OCI-LY7 (cell line): Measurements from ENCODE around the gene ARHGEF26. TPM values are rescaled to one million over a fixed set of nuclear protein-coding genes. Genes with fewer than 3 reads are reported as not detected.
A peak's percentile ranks its signal among the peaks of the same experiment; 100 is the strongest.

Source experiments
- BruUV-seq: library from RNA; stranded (reverse); fragments of 400-500 nt; replicated peaks from 2 replicates; lab custom pipeline; 2021; lab: Mats Ljungman, UMichigan
- CTCF ChIA-PET: fragments of 300-600 bp; sonication (Branson Sonifier 250); formaldehyde crosslinking; loops from one replicate; lab custom pipeline; 2022; ENCODE audit warnings: antibody characterized with exemption; ENCODE audit not compliant: unreplicated experiment; lab: Charles Lee
- POLR2A ChIA-PET: fragments of 300-600 bp; sonication (Branson Sonifier 250); formaldehyde crosslinking; loops from one replicate; lab custom pipeline; 2022; ENCODE audit warnings: antibody characterized with exemption; lab: Charles Lee
- DNase-seq: peaks from one replicate; pipeline ENCODE4 v3.0.0-alpha.2; 2015; ENCODE audit warnings: low spot score
- H2AFZ ChIP-seq: fragments of 200-600 bp; sonication (generic), shearing (Covaris generic); 2 replicates; pipeline ENCODE4 v1.6.1; 2014; ENCODE audit warnings: mild to moderate bottlenecking, antibody characterized with exemption, low read length, moderate library complexity
- H3K27ac ChIP-seq: fragments of 200-600 bp; sonication (generic); 2 replicates; pipeline ENCODE4 v1.5.1; 2014; ENCODE audit warnings: mixed run types, low read depth, mild to moderate bottlenecking, moderate library complexity, low read length, inconsistent platforms; ENCODE audit not compliant: poor library complexity, severe bottlenecking
- H3K36me3 ChIP-seq: fragments of 200-600 bp; sonication (generic); 2 replicates; pipeline ENCODE4 v1.6.1; 2014; ENCODE audit warnings: mild to moderate bottlenecking, antibody characterized with exemption, low read length, moderate library complexity, mixed read lengths; ENCODE audit not compliant: insufficient read depth
- H3K4me1 ChIP-seq: fragments of 200-600 bp; sonication (generic); 2 replicates; pipeline ENCODE4 v1.5.1; 2014; ENCODE audit warnings: mild to moderate bottlenecking, low read length; ENCODE audit not compliant: insufficient read depth, poor library complexity, severe bottlenecking
- H3K4me2 ChIP-seq: fragments of 200-600 bp; sonication (generic); 2 replicates; pipeline ENCODE4 v1.6.1; 2014; ENCODE audit warnings: mild to moderate bottlenecking, low read length
- H3K4me3 ChIP-seq: fragments of 200-600 bp; sonication (generic); 2 replicates; pipeline ENCODE4 v1.5.1; 2014; ENCODE audit warnings: mild to moderate bottlenecking, low read depth, low read length; ENCODE audit not compliant: poor library complexity, severe bottlenecking
- H3K79me2 ChIP-seq: fragments of 200-600 bp; sonication (generic); 2 replicates; pipeline ENCODE4 v1.6.1; 2016; ENCODE audit warnings: low read depth, mild to moderate bottlenecking, low read length, moderate library complexity, mixed read lengths; ENCODE audit not compliant: insufficient read depth
- H3K9me2 ChIP-seq: fragments of 200-600 bp; sonication (generic); 2 replicates; pipeline ENCODE4 v1.6.1; 2016; ENCODE audit warnings: mild to moderate bottlenecking, low read length, mixed read lengths; ENCODE audit not compliant: insufficient read depth
- H3K9me3 ChIP-seq: fragments of 200-600 bp; sonication (generic); 2 replicates; pipeline ENCODE4 v1.6.1; 2014; ENCODE audit warnings: mild to moderate bottlenecking, mixed run types, low read length, mixed read lengths
- H4K20me1 ChIP-seq: fragments of 200-600 bp; sonication (generic); 2 replicates; pipeline ENCODE4 v1.6.1; 2014; ENCODE audit warnings: mild to moderate bottlenecking, antibody characterized with exemption, low read length, moderate library complexity, mixed read lengths; ENCODE audit not compliant: insufficient read depth
- EZH2phosphoT487 ChIP-seq: fragments of 200-600 bp; sonication (generic); IDR thresholded peaks from 2 replicates; pipeline ENCODE4 v1.6.1; 2018; ENCODE audit warnings: low read depth, borderline replicate concordance, mild to moderate bottlenecking, mixed run types, antibody characterized with exemption, low read length, moderate library complexity, mixed read lengths
- intact Hi-C: fragments of 100-400 bp; cut with micrococcal nuclease; formaldehyde crosslinking; loops from one replicate; pipeline ENCODE4 v1.10.0; 2022; ENCODE audit not compliant: unreplicated experiment
- total RNA-seq, 2 experiments: library from RNA; depleted of rRNA in 1 of 2; stranded (reverse); fragments of >200 nt in 1 of 2; shearing (Covaris generic) in 1 of 2; gene quantifications; 2 replicates each; pipeline ENCODE4 v1.2.3, GENCODE V29; 2014 to 2022
- TF ChIP-seq, protein P1 (sequence below): fragments of 200-600 bp; sonication (generic); conservative IDR thresholded peaks from 2 replicates; pipeline ENCODE4 v1.5.1; 2014; ENCODE audit warnings: mild to moderate bottlenecking, antibody characterized with exemption, low read length, moderate library complexity, mixed read lengths

The ARHGEF26 gene
- total RNA-seq, 2 experiments from 2014 or later = 0.11 to 0.35 TPM

DNA sequence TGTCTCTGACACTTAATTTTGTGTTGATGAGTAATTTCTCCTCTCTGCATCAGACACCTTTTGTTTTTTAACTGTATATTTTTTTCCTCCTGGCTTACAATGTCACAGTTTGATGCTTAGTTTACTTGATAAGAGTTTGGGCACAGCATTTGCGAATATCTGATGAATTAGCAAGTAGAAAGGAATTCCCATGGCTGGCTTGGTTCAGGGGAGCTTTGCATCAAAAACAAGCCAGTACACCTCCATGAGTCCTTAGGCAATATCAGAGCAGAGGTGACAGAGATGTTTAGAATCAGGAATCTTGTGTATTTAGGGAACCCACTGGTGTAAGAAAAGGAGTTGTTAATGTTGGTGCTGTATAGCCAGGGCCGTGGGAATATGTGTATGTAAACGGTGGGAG, 9.3 kb downstream of the ARHGEF26 start:
- H3K27ac ChIP-seq = no peak overlapping the region
- ChIA-PET POLR2A (no interaction called here), CTCF (no interaction called here)
- DNase-seq = no peak
- no peaks in the 10 kb centered on the region for H3K36me3 ChIP-seq
- no peaks in the 10 kb centered on the region for H4K20me1 ChIP-seq
- H2AFZ ChIP-seq = no peak overlapping the region
- BruUV-seq = no TSS peak
- no peaks in the 10 kb centered on the region for H3K9me3 ChIP-seq
- no peaks in the 10 kb centered on the region for H3K4me1 ChIP-seq
- H3K79me2 ChIP-seq = no peaks in the 10 kb centered on the region
- TF ChIP-seq EZH2phosphoT487 = no peak
- TF ChIP-seq, protein P1, sequence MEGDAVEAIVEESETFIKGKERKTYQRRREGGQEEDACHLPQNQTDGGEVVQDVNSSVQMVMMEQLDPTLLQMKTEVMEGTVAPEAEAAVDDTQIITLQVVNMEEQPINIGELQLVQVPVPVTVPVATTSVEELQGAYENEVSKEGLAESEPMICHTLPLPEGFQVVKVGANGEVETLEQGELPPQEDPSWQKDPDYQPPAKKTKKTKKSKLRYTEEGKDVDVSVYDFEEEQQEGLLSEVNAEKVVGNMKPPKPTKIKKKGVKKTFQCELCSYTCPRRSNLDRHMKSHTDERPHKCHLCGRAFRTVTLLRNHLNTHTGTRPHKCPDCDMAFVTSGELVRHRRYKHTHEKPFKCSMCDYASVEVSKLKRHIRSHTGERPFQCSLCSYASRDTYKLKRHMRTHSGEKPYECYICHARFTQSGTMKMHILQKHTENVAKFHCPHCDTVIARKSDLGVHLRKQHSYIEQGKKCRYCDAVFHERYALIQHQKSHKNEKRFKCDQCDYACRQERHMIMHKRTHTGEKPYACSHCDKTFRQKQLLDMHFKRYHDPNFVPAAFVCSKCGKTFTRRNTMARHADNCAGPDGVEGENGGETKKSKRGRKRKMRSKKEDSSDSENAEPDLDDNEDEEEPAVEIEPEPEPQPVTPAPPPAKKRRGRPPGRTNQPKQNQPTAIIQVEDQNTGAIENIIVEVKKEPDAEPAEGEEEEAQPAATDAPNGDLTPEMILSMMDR = no peak
- H3K9me2 ChIP-seq = no peaks in the 10 kb centered on the region
- H3K4me2 ChIP-seq = no peak overlapping the region
- intact Hi-C loops = no loop called here
- H3K4me3 ChIP-seq = no peak overlapping the region

DNA sequence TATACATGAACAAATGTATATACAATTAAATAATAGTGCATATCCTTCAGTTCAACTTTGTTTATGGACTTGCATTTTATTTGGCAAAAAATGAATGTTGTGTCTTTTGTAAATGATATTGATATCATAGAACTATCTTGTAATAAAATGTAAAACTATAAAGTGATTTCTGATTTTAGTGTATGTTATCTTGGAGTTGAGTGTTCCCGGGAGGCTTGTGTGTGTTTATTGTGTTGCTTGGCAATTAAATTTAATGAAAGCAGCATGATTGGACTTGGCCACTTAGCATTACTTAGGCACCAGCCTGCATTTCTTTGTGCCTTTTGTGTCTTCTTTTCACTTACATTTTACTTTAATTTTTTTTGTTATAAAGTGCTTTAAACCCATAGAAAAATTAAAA, 10.6 kb downstream of the ARHGEF26 start:
- Histone ChIP-seq H4K20me1 (no peaks in the 10 kb centered on the region), H3K4me3 (no peak overlapping the region), H3K27ac (no peak overlapping the region), H3K4me1 (no peaks in the 10 kb centered on the region), H3K4me2 (no peak overlapping the region), H3K9me3 (no peaks in the 10 kb centered on the region), H2AFZ (no peak overlapping the region), H3K79me2 (no peaks in the 10 kb centered on the region), H3K9me2 (no peaks in the 10 kb centered on the region), H3K36me3 (no peaks in the 10 kb centered on the region)
- intact Hi-C loops = no loop called here
- no TSS peak for BruUV-seq
- TF ChIP-seq, protein P1 = no peak
- TF ChIP-seq EZH2phosphoT487 = no peak
- ChIA-PET CTCF (no interaction called here), POLR2A (no interaction called here)
- DNase-seq = no peak

DNA sequence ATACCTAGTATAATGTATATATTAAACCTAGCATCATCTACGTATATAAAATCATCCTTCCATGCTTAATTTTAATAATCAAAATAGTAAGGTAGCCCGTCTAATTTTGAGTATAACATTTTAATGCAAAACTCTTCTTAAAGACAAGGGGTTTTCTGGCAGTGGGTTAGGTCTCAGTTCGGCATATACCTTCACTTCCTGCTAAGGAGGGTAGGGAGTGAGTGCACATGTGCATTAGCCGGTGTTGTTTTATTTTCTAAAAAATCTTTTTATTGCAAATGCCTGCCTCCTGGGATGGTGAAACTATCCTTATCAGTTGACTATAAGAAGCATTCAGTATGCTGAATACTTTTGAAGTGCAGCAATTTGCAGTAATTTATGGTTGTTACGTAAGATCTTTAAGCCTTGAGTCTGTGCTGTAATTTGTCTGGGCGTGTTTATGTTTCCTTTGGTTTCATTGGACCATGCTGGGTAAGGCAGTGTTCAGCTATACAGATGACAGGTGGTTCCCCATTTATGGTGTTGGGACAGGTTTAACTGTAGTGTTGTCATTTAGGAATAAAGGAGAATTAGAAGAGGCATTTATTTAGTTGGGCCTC, 11.7 kb downstream of the ARHGEF26 start:
- H4K20me1 ChIP-seq = no peaks in the 10 kb centered on the region
- intact Hi-C loops = no loop called here
- H3K4me1 ChIP-seq = no peaks in the 10 kb centered on the region
- H2AFZ ChIP-seq = no peak overlapping the region
- no TSS peak for BruUV-seq
- H3K79me2 ChIP-seq = no peaks in the 10 kb centered on the region
- H3K9me2 ChIP-seq = no peaks in the 10 kb centered on the region
- no peaks in the 10 kb centered on the region for H3K36me3 ChIP-seq
- H3K4me3 ChIP-seq = peak overlapping the region; percentile 26
- CTCF ChIA-PET = no interaction called here
- H3K4me2 ChIP-seq = peak overlapping the region; percentile 41; the same call in 1 of the 2 replicates
- TF ChIP-seq, protein P1 = no peak
- no peak for TF ChIP-seq EZH2phosphoT487
- DNase-seq = no peak
- POLR2A ChIA-PET = no interaction called here
- H3K9me3 ChIP-seq = no peaks in the 10 kb centered on the region
- no peak overlapping the region for H3K27ac ChIP-seq
